GM18507 (cell line): ENCODE data around the gene FXYD6.

Source experiments
- DNase-seq: peaks from one replicate; pipeline ENCODE4 v3.0.0; 2011; ENCODE audit warnings: low read depth; ENCODE audit not compliant: insufficient read length; ENCODE audit errors: extremely low spot score
- FAIRE-seq: peaks from 2 replicates; lab custom pipeline; 2011; peaks lifted over from hg19 to GRCh38; lab: Jason Lieb, UNC

The FXYD6 gene

DNA sequence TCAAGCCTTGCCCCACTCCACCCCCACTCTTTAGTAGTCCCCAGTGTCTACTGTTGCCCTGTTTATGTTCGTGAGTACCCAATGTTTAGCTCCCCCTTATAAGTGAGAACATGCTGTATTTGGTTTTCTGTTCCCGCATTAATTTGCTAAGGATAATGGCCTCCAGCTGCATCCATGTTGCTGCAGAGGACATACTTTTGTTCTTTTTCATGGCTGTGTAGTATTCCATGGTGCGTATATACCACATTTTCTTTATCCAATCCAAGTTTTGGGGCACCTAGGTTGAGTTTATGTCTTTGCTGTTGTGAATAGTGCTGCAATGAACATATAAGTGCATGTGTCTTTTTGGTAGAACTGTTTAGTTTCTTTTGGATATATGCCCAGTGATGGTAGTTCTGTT lies 16.2 kb upstream of the FXYD6 start:
- no peak for FAIRE-seq
- no peak for DNase-seq

DNA sequence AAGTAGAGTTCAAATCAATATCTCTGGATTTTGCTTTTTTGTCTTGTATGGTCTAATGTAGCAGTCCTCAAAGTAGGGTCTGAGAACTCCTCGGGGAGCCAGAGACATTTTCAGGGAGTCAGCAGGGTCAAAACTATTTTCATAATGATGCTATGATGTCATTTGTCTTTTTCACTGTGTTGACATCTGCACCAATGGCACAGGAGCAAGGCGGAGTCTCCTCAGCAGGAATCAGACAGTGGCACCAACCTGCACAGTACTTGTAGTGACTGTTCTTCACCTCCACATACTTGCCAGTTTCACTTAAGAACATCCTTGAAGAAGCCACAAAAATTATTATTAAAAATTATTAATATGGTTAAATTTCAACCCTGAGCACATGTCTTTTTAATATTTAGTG lies 14.9 kb upstream of the FXYD6 start:
- FAIRE-seq = no peak

DNA sequence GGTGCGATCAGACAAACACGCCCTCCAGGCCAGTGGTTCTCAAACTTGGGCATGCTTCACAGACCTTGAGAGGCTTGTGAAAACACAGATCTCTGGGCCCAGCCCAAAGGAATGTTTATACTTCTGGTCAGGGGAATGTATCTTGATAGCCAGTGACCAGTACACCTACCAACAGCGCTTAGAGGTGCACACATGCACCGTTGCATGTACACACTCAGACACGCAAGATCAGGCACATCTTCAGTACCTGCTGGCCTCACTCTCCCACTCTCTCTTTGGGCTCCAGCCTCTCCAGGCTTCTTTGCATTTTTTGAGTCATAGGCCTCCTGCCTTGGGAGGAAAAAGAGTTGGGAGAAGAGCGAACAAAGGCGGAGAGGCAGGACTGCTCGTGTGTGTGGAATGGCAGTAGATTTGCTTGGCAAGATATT lies 11.7 kb upstream of the FXYD6 start:
- no peak for DNase-seq

More for the DNA sequence above, 14.9 kb upstream of the FXYD6 start:
- no peak for DNase-seq

DNA sequence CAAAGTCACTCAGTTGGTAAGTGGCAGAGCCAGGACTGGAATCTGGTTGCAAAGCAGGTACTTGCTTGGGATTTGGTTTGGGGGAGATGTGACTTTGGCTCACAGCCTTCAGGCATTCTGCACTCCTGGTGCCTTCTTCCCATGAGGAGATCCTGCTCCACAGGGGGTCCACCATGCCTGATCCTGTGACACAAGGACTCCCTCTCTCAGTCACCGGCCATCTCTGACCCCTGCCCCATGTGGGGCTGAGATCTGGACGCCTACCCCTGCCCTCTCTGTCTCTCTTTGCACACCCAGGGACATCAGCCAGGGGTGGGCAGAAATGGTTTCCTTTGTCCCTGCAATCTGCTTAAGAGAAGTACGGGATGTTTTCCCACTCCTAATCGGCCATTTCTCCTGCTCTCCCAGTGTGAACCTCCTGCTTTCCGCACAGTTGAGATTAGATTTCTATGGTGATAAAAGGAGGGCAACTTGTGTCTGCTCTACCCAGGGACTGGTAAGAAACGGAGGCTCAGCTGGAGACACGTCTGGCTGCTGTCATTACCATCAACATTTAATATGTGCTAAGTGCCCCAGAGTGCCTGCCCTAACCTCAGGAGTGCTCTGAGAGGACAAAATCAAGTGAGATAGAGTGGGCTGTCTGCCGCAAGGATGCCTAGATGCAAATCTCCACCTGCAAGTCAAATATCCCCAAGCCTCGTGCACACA lies 11.1 kb upstream of the FXYD6 start:
- FAIRE-seq = no peak
- DNase-seq = no peak

More for the DNA sequence above, 11.7 kb upstream of the FXYD6 start:
- no peak for FAIRE-seq

DNA sequence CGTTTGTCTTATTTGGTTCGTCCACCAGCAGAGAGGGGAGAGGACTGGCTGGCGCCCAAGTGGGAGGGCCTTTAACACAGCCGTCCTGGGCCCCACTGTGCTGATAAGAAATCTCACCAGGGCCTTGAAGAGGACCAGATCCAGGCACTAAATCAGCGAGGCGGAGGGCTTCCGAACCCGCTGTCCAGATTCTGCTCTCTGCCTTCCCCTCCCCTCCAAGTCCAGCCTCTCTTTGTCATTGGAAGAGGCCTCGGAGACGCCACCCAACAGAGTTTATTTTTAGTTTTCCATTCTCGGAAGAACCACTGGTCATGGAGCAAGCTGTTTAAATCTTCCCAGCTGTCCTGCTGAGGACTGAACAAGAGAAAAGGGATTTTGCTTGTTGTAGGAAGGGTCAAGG lies 9.3 kb upstream of the FXYD6 start:
- no peak for FAIRE-seq
- DNase-seq = no peak

DNA sequence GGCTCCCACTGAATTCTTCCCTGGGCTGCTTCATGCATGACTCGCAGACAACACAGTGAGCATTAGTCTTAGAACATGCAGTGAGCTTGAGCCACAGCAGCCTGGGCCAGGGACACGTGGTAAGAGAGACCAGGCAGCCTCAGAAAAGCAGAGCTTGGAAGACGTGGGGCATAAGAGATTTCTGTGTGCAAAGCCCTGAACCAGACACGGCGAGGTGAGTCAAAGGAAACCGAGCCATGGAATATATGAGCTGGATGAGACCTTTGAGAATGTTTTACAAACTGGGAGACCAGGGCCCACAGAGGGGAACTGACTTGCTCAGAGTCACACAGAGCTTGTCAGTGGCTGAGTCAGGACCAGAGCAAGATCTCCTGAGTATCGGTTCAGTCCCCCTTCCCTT lies 8.5 kb upstream of the FXYD6 start:
- DNase-seq = no peak
- FAIRE-seq = no peak

DNA sequence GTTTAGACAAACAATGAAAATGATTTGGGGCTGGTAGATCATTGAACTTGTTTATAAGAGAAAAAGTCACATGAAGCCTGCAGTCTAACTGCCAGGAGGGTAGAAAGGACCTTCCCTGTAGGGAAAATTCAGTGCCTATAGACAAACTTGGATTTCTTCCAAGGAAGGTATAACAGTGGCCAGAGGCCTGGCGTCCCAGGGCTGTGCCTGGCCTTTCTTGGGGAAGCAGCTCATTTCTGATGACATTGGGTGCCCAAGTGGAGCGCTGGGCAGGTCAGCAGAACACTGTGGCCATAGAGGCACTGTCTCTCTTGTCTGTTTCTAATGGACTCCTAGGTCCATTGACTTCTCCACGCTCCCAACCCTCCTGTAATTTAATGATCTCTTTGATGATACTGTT lies 6.6 kb upstream of the FXYD6 start:
- no peak for FAIRE-seq
- no peak for DNase-seq

DNA sequence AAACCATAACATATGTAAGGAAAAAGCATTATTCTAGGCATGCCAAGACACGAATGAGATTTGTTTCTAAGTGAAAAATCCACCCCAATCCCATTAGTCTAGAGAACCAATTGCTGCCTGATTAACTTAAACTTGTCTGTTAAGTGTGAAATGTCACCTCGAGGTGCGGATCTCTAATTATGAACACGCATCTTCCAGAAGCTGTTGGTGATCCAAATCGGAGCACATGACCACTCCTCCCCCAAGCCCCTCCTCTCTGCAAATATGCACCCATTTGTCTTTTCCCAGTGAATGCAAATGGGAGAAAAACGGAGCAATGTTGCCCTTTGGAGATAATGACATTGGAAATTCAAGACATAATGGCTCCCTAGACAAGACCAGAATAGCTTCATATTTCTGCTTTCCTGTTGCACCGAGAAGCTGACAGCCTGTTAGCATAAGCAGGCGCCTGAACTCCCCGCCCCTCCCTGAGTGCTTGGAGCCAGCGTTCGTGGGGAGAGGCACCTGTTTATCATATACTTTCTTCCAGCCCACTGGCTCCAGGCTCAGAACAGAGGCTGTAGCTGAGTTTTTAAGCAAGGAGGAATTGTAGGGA lies 6.0 kb upstream of the FXYD6 start:
- no peak for DNase-seq
- FAIRE-seq = no peak

DNA sequence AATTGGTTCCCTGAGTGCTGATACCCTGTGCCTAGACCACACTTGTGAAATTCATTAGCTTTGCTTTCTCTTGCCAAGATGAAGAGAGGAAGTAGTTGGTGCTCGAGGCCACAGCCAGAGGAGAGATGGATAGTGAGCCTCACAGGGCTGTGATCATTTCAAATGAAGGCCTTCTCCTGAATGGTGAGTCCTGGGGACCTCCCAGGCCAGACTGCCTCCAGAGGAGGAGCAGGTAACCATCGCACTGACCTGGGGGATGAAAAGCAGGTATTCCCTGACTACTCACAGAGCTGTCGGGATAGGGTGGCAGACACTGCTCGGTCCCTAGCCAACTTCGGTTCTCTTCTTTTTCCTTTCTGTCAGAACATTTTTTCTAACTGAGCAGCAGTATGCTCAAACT lies 4.8 kb upstream of the FXYD6 start:
- FAIRE-seq = no peak

DNA sequence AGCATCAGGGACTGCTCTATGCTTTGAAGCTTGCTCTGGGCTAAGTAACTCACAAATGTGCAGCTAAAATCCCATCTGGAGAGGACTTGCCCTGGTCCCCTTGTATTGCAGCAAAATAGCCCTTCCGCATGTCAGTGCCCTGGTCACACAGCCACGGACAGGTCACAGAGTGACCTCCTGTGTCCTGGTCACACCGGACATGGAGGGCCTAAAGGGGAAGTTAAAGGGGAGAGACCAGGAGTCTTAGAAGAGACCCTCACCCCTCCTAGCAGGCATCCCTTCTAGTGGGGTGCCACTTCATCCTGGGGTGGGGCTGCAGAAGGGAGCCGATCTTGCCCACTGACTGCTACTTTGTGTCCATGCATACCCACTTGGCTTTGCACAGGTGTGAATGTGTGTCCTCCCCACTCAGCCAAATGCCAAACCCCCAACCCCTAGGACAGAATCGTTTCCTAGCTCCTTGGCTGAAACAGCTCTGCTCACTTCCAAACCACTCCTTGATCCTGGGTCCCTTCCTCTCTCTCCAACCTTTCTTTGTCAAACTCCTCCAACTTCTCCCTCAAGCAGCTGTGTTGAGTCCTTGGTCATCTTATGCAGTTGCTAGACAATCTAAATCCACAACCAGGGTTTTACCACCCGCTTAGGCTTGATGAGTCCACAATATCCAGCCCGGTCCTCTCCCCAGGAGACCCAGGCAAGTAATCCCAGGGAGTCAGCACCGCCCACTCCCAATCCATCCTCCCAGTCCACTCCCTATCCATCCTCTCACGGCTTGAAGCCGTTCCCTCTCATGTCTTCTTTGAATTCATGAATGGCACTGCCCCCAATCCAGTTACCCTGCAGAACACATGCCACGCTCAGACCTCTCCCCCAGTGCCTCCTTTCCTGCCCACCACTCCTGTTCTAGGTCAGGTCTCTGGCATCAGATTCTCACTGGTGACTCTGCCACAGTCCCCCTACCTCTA lies 3.3 kb upstream of the FXYD6 start:
- no peak for FAIRE-seq

More for the DNA sequence above, 4.8 kb upstream of the FXYD6 start:
- DNase-seq = no peak

DNA sequence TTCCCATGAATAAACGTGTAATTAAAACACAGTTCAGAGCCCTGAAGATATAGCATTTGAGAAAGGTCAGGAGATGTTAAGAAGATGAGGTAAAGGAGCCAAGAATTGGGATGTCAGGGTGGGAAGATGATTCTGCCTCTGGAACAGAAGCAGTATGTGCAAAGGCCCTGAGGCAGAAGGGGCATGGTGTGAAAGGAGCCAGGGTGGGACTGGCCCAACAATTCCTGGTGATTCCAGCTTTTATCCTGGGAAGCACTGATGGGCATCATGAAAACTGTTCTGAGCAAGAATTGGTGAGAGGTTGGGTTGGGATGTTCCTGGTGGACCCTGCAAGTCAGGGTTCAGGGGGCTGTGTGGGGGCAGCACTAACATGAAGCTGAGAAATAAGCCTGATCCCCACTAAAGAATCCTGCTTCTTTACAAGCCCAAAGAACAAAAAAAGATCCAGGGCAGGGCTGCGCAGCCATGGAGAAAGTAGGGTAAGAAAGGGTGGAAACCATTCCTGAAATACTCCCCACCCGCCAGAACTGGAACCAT lies 2.5 kb upstream of the FXYD6 start:
- no peak for FAIRE-seq
- DNase-seq = no peak

More for the DNA sequence above, 3.3 kb upstream of the FXYD6 start:
- no peak for DNase-seq

DNA sequence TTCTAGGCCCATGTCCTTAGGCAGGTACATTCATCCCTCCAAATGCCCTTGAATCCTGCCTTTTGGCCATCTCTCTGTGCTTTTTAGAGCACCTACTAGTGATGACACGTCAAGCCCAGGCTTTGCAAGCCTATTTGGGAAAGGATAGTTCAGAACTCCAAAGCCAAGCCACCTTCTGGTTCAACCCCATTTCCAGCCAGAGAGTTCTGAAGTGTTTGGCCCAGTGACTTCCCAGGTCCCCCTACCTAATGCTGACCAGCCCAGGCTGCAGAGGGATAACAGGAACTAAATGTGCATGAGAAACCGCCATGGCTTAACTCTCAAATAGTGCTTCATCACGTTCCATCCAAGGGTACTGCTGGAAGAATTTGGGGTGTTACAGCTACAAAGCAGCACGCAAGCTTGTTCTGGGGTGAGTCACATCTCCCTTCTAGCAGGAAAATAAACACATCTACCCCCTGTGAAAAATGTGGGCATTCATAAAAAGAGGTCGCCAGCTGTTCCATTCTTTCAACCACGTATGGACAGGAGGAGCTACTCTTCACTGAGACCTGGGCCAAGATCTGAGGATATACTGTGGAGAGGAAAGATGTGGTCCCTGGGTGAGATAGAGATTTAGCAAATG lies 2.0 kb upstream of the FXYD6 start:
- no peak for FAIRE-seq
- no peak for DNase-seq

DNA sequence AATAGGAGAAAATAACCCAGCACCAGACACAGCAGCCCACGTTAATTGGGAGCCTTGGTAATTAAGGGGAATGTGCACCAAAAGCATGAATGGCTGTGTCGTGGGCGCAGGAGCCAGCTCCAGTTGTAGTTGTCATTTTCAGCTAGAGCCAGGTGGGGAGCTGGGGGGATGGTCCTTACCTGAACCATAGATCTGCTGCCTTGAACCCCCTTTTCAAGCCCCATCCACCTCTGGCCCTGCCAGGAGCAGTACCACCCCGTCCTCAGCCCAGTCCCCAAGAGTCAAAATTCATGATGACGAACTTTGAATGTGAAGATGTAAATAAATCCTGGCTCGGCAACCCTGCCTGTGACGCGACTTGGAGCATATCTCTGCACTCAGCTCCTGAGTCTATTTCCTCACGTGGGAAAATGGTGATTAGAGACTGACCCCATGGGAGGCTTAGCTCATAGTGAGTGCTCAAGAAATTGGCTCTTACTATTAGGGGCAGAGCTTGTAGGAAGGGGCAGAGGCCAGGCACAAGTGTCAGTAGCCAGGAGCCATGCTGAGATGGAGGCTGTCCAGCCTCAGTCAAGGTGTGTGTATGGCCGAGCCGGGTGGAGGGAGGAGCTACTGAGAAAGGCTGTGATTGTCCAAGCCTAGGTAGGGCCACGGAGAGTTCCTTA lies 794 bp upstream of the FXYD6 start:
- DNase-seq (no peak), FAIRE-seq (no peak)

DNA sequence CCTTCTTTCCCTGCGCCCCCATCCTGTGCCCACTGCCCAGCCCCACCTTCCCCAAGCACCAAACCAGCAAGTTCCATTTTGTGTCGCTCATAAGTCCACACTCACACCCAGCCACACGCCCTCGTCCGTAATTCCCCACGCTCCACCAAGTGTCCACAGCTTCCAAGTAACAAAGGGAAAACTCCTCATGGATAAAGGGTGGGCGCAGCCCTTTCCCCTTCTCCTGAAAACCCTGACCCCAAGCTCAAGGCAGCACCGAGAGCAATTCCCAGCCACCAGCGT lies 458 bp downstream of the FXYD6 start:
- no peak for DNase-seq

DNA sequence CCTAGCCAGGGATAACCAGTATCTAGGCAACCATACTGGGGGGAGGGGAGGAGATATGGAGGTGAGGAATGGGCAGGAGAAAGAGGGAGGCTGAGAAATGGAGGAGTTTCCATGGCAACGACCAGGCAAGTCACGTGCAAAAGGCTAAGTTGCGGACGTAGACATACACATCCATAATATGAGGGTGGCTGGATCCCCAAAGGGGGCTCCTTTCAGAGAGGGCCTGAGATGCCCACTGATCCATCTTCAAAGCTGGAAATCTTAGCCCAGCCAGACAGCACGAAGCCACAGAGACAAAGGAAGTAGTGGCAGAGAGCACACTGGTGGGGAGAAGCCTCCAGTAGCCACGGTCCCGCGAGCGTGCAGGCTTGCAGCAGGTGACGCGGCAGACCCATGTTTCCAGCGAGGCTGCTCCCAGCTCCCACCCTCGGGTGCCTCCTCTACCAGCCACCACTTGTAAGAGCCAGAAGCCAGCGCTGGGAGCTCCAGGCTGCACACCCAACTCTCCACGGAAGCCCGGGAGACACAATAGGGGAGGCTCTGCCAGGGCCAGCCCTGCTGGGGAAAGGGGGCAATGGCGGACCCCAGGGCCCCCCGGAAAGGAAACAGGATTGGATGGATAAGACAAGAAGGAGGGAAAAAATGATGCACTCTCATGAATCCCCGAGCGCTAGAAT lies 938 bp downstream of the FXYD6 start:
- no peak for DNase-seq
- FAIRE-seq = no peak

More for the DNA sequence above, 458 bp downstream of the FXYD6 start:
- FAIRE-seq = no peak

DNA sequence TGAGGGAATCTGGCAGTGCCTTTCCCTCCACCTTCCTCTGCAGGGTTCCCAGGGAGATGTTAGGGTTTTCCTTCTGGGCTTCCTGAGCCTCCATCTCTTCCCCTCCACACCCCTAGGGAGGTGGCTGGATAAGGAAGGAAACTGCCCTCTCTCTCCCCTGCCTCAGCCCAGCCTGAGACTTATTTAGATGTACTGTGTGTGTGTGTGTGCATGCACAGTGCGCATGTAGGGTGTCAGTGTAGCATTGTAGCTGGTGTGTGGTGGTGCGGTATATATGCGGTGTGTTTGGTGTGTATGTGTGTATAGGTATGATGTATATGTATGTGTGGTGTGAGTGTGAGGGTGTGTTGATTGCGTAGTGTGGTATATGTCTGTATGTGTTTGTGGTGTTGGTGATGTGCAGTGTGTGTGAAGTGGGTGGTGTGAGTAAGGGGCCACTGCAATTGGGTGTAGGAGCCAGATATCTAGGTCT lies 1.5 kb downstream of the FXYD6 start:
- FAIRE-seq = no peak

DNA sequence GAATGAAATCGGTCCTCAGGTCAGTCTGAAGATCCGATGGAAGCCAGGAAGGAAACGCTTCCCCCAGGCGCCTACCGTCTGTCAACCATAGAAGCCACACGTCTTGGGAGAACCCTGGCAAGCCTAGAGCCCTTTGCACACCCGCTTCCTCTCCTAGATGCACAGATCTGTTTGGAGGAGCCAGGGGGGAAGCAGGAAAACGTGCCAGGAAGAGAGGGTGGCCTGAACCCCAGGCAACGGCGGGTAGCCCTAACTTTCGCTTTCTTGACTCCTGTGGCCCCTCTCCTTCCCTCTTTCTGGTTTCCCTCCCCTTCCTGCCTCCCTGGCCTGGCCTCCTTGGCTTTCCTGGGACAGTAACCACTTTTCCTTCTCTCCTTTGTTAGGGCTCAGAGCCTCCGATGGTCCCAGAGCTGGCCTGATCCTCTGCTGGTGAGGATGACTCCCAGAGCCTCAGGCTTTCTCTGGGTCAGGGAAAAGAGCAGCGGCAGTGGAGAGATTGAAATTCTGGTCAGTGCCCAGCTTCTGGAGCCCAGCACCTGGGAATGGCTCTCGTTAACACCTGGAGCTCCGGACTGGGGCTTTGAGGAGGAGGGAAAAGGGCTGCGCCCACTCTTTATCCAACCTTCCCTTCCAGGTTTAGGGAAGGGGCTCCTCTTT lies 2.1 kb downstream of the FXYD6 start:
- no peak for FAIRE-seq
- DNase-seq = no peak

More for the DNA sequence above, 1.5 kb downstream of the FXYD6 start:
- no peak for DNase-seq

DNA sequence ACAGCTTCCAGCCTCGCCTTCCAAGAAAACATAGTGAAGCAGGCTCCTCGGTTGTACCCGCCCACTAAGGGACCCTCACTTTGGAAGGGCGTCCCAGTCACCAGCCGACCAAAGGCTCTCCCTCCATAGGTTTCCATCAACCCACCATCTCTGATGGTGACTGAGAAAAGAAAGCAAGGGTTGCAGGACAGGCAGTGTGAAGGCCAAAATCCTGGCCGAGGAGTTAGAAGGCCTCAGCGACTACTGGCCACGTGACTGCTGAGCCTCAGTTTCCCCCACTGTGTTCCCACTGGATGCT lies 2.7 kb downstream of the FXYD6 start:
- no peak for FAIRE-seq

More for the DNA sequence above, 2.7 kb downstream of the FXYD6 start:
- no peak for DNase-seq
